CD14-positive monocyte (primary cell): ENCODE results near the gene ACTR10. TPM values are rescaled to one million over a fixed set of nuclear protein-coding genes. Genes with fewer than 3 reads are reported as not detected.

Experiments used
- DNase-seq, 3 donors: peaks; one replicate each; pipeline ENCODE4 v3.0.0-alpha.2; 2011 to 2022
- H2AFZ ChIP-seq: 2 replicates; pipeline ENCODE4 v1.6.0; 2012; ENCODE audit warnings: mild to moderate bottlenecking, low read depth, low read length, inconsistent platforms; ENCODE audit not compliant: insufficient read depth, poor library complexity, severe bottlenecking
- H3K27ac ChIP-seq, 2 donors: 1 replicate in 1 of 2; 2 replicates in 1 of 2; pipeline ENCODE4 v1.5.1; 2012 to 2013; ENCODE audit warnings: low read length in 2 of 2, control low read depth in 1 of 2, inconsistent platforms in 1 of 2, low read depth in 1 of 2, mild to moderate bottlenecking in 1 of 2
- H3K27me3 ChIP-seq, 2 donors: one replicate each; pipeline versions ENCODE4 v1.6.0 to v1.6.1; 2011 to 2013; ENCODE audit warnings: low read length in 2 of 2; ENCODE audit not compliant: control insufficient read depth in 2 of 2, insufficient read depth in 2 of 2
- H3K36me3 ChIP-seq, 2 donors: replicated peaks in 1 of 2; 1 replicate in 1 of 2; 2 replicates in 1 of 2; pipeline versions ENCODE4 v1.5.1 to v1.6.1; 2012 to 2013; ENCODE audit warnings: low read length in 2 of 2, control low read depth in 1 of 2, inconsistent platforms in 1 of 2, mild to moderate bottlenecking in 1 of 2; ENCODE audit not compliant: insufficient read depth in 2 of 2, control insufficient read depth in 1 of 2
- H3K4me1 ChIP-seq, 2 donors: 1 replicate in 1 of 2; 2 replicates in 1 of 2; pipeline versions ENCODE4 v1.5.1 to v1.6.1; 2012 to 2013; ENCODE audit warnings: low read length in 2 of 2, control low read depth in 1 of 2, inconsistent platforms in 1 of 2, mild to moderate bottlenecking in 1 of 2, moderate library complexity in 1 of 2; ENCODE audit not compliant: insufficient read depth in 2 of 2, control insufficient read depth in 1 of 2
- H3K4me2 ChIP-seq: replicated peaks from 2 replicates; pipeline ENCODE3; 2012; ENCODE audit warnings: low read length, moderate library complexity, mild to moderate bottlenecking; ENCODE audit not compliant: poor library complexity, severe bottlenecking; ENCODE audit errors: extremely low read depth
- H3K4me3 ChIP-seq, 3 experiments: fragments of 200-600 bp in 1 of 3; sonication (generic) in 1 of 3; replicated peaks in 1 of 3; 1 replicate in 2 of 3; 2 replicates in 1 of 3; pipeline ENCODE4 v1.5.1; 2011 to 2013; ENCODE audit warnings: low read length in 3 of 3, mild to moderate bottlenecking in 3 of 3, control low read depth in 2 of 3, low read depth in 2 of 3, inconsistent platforms in 1 of 3, moderate library complexity in 1 of 3
- H3K79me2 ChIP-seq: 2 replicates; pipeline ENCODE4 v1.6.0; 2012; ENCODE audit warnings: mild to moderate bottlenecking, control low read depth, inconsistent platforms, low read length, moderate library complexity; ENCODE audit not compliant: insufficient read depth
- H3K9ac ChIP-seq: 2 replicates; pipeline ENCODE4 v1.6.0; 2017; ENCODE audit warnings: low read length, mild to moderate bottlenecking; ENCODE audit not compliant: insufficient read depth, poor library complexity, severe bottlenecking
- H3K9me3 ChIP-seq, 2 donors: replicated peaks in 1 of 2; 1 replicate in 1 of 2; 2 replicates in 1 of 2; pipeline versions ENCODE4 v1.5.1 to v1.6.1; 2012 to 2013; ENCODE audit warnings: low read length in 2 of 2, control low read depth in 1 of 2; ENCODE audit not compliant: control insufficient read depth in 1 of 2, insufficient read depth in 1 of 2
- H4K20me1 ChIP-seq: 2 replicates; pipeline ENCODE4 v1.6.0; 2012; ENCODE audit warnings: mild to moderate bottlenecking, low read length, control low read depth, moderate library complexity; ENCODE audit not compliant: insufficient read depth
- H3K27ac Mint-ChIP-seq, 7 donors: one replicate each; pipeline ENCODE4 v1.8.0; 2020; ENCODE audit warnings: mild to moderate bottlenecking in 7 of 7, mixed read lengths in 7 of 7, moderate library complexity in 6 of 7, inconsistent platforms in 2 of 7
- H3K27me3 Mint-ChIP-seq, 3 donors: one replicate each; pipeline ENCODE4 v1.8.0; 2021 to 2022; ENCODE audit warnings: low read depth in 3 of 3, mild to moderate bottlenecking in 3 of 3, mixed read lengths in 3 of 3, moderate library complexity in 3 of 3, inconsistent platforms in 1 of 3
- H3K36me3 Mint-ChIP-seq, 2 donors: one replicate each; pipeline ENCODE4 v1.8.0; 2020; ENCODE audit warnings: mixed read lengths in 2 of 2, inconsistent platforms in 1 of 2, mild to moderate bottlenecking in 1 of 2
- H3K4me1 Mint-ChIP-seq: one replicate; pipeline ENCODE4 v1.8.0; 2020; ENCODE audit warnings: mild to moderate bottlenecking, mixed read lengths
- H3K4me3 Mint-ChIP-seq, 2 donors: one replicate each; pipeline ENCODE4 v1.8.0; 2020; ENCODE audit warnings: mild to moderate bottlenecking in 2 of 2, mixed read lengths in 2 of 2, moderate library complexity in 1 of 2
- H3K9me3 Mint-ChIP-seq, 7 donors: one replicate each; pipeline ENCODE4 v1.8.0; 2020 to 2022; ENCODE audit warnings: mixed read lengths in 7 of 7, mild to moderate bottlenecking in 6 of 7, moderate library complexity in 6 of 7, inconsistent platforms in 2 of 7
- WGBS: methylation state at CpG from one replicate; pipeline ENCODE4 v1.1.5; 2013; ENCODE audit warnings: missing lambda C conversion rate; ENCODE audit not compliant: insufficient coverage; 5-methylcytosine and 5-hydroxymethylcytosine counted together
- intact Hi-C, 2 donors: fragments of 100-400 bp; cut with micrococcal nuclease; formaldehyde crosslinking; loops; one replicate each; pipeline versions ENCODE4 v1.15.0 to v1.15.1; 2023
- polyA plus RNA-seq, 3 donors: library from polyadenylated mRNA; depleted of rRNA in 1 of 3; unstranded in 2 of 3; stranded (reverse) in 1 of 3; fragments of 300-500 nt in 2 of 3; fragments of >200 nt in 1 of 3; fragmentation: Illumina TruSeq in 2 of 3; gene quantifications; 1 replicate in 2 of 3; 2 replicates in 1 of 3; pipeline ENCODE4 v1.2.3, GENCODE V29; 2012 to 2021
- TF ChIP-seq, protein P1 (sequence below): fragments of 200-600 bp; IDR thresholded peaks from one replicate; pipeline ENCODE4 v1.8.0; 2022; ENCODE audit warnings: antibody characterized with exemption, mild to moderate bottlenecking

Gene ACTR10
- polyA plus RNA-seq, 3 donors = 33.8 to 91.7 (median 83.3) TPM

DNA sequence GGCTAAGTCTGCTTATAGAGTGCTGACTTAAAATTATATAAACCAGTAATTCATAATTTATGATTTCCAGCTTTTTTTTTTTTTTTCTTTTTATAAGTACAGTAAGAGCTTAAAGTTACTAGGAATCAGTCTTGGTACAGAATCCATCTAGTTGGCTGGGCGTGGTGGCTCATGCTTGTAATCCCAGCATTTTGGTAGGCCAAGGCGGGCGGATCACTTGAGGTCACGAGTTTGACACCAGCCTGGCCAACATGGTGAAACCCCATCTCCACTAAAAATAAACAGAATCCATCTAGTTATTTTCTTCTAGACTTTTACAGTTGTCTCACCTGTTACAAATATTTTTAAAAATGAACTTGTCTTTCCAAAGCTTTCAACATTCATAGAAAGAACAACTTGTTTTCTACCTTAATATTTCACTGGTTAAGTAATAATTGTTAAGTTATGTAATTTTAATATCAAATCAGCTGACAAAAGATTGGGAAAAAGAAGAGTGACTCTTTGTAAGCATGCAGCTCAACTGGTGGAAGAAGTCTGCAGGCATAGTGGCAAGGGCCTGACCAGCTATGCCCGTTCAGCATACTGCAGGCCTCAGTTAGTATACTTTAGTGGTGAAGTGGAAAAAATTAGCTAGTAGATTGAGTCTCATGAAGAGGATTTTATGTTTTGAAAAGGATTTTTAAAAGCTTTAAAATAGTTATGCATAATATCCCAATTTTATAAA lies 27.3 kb downstream of the ACTR10 start:
- Histone ChIP-seq H3K4me2 (no peak overlapping the region), H3K27me3 (no peaks in the 10 kb centered on the region), H3K27ac (no peak overlapping the region), H3K4me1 (no peaks in the 10 kb centered on the region), H3K4me3 (no peak overlapping the region), H2AFZ (no peak overlapping the region), H3K9me3 (no peaks in the 10 kb centered on the region), H3K79me2 (no peaks in the 10 kb centered on the region), H4K20me1 (no peaks in the 10 kb centered on the region), H3K36me3 (peaks cover 29 to 66% of the 10 kb centered on the region in 2 donors), H3K9ac (no peak overlapping the region)
- Mint-ChIP-seq H3K4me1 (no peaks in the 10 kb centered on the region), H3K4me3 (no peak overlapping the region), H3K27ac (no peak overlapping the region), H3K27me3 (no peaks in the 10 kb centered on the region), H3K9me3 (no peaks in the 10 kb centered on the region), H3K36me3 (peaks cover 26 to 52% of the 10 kb centered on the region in 2 donors)
- intact Hi-C loops = no loop called here
- DNase-seq = no peak
- WGBS = 91% methylated on average over 5 of the region's 5 CpGs
- TF ChIP-seq, protein P1, sequence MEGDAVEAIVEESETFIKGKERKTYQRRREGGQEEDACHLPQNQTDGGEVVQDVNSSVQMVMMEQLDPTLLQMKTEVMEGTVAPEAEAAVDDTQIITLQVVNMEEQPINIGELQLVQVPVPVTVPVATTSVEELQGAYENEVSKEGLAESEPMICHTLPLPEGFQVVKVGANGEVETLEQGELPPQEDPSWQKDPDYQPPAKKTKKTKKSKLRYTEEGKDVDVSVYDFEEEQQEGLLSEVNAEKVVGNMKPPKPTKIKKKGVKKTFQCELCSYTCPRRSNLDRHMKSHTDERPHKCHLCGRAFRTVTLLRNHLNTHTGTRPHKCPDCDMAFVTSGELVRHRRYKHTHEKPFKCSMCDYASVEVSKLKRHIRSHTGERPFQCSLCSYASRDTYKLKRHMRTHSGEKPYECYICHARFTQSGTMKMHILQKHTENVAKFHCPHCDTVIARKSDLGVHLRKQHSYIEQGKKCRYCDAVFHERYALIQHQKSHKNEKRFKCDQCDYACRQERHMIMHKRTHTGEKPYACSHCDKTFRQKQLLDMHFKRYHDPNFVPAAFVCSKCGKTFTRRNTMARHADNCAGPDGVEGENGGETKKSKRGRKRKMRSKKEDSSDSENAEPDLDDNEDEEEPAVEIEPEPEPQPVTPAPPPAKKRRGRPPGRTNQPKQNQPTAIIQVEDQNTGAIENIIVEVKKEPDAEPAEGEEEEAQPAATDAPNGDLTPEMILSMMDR = no peak

GRCh38 chr14:58238252-58239243 lies 38.6 kb downstream of the ACTR10 start:
- 59% methylated on average over 6 of the region's 16 CpGs for WGBS
- no peaks in the 10 kb centered on the region for H4K20me1 ChIP-seq
- peak overlapping the region; percentile 54 for H3K9ac ChIP-seq
- DNase-seq = peak; percentile 23 to 68 (median 30)
- peaks cover 8 to 9% of the 10 kb centered on the region in 2 donors for H3K36me3 Mint-ChIP-seq
- no peaks in the 10 kb centered on the region for H3K27me3 ChIP-seq
- H3K4me2 ChIP-seq = peak overlapping the region; percentile 82
- peak overlapping the region; percentile 82 for H2AFZ ChIP-seq
- no peaks in the 10 kb centered on the region for H3K79me2 ChIP-seq
- H3K4me1 Mint-ChIP-seq = peaks cover 13% of the 10 kb centered on the region
- peak overlapping the region; percentile 72 to 99 (median 87) for H3K4me3 ChIP-seq
- no peaks in the 10 kb centered on the region for H3K9me3 ChIP-seq
- H3K4me1 ChIP-seq = peaks cover 5 to 17% of the 10 kb centered on the region in 2 donors
- intact Hi-C loops = loop anchor here in 1 of 2 donors (5.0 kb wide), 1 partner anchor 36 kb away; the partner anchor contains the start of gene ACTR10
- peak overlapping the region in 1 of 2 donors; percentile 56 for H3K27ac ChIP-seq
- no peak overlapping the region for H3K4me3 Mint-ChIP-seq
- H3K27me3 Mint-ChIP-seq = no peaks in the 10 kb centered on the region
- no peak overlapping the region for H3K27ac Mint-ChIP-seq
- H3K36me3 ChIP-seq = peaks cover 9 to 16% of the 10 kb centered on the region in 2 donors
- TF ChIP-seq, protein P1 = no peak
- no peaks in the 10 kb centered on the region for H3K9me3 Mint-ChIP-seq
